WI38 (cell line): ENCODE measurements around the gene NFKBIA.

ENCODE experiments used
- H3K4me3 ChIP-seq: 2 replicates; pipeline ENCODE4 v1.5.1; 2011; ENCODE audit warnings: low read depth, mild to moderate bottlenecking, control low read depth, low read length
- TF ChIP-seq, protein P1 (sequence below): IDR thresholded peaks from 2 replicates; pipeline ENCODE4 v1.5.1; 2012; ENCODE audit warnings: low read depth, mild to moderate bottlenecking, control low read depth, low read length

NFKBIA gene

DNA sequence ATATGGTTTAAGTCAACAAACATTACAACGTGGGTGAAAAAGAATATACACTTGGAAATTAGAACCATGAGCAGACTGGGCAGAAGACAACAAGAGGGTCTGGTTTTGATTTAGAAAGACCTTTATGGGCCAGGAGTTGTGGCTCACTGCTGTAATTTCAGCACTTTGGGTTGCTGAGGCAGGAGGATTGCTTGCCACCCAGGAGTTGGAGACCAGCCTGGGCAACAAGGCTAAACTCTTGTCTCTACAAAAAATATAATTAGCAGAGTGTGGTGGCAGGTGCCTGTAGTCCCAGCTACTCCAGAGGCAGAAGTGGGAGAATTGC is 2.7 kb upstream of the NFKBIA start:
- no peak overlapping the region for H3K4me3 ChIP-seq
- TF ChIP-seq, protein P1, sequence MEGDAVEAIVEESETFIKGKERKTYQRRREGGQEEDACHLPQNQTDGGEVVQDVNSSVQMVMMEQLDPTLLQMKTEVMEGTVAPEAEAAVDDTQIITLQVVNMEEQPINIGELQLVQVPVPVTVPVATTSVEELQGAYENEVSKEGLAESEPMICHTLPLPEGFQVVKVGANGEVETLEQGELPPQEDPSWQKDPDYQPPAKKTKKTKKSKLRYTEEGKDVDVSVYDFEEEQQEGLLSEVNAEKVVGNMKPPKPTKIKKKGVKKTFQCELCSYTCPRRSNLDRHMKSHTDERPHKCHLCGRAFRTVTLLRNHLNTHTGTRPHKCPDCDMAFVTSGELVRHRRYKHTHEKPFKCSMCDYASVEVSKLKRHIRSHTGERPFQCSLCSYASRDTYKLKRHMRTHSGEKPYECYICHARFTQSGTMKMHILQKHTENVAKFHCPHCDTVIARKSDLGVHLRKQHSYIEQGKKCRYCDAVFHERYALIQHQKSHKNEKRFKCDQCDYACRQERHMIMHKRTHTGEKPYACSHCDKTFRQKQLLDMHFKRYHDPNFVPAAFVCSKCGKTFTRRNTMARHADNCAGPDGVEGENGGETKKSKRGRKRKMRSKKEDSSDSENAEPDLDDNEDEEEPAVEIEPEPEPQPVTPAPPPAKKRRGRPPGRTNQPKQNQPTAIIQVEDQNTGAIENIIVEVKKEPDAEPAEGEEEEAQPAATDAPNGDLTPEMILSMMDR, result peak; percentile 2; the same call in 1 of the 2 replicates

DNA sequence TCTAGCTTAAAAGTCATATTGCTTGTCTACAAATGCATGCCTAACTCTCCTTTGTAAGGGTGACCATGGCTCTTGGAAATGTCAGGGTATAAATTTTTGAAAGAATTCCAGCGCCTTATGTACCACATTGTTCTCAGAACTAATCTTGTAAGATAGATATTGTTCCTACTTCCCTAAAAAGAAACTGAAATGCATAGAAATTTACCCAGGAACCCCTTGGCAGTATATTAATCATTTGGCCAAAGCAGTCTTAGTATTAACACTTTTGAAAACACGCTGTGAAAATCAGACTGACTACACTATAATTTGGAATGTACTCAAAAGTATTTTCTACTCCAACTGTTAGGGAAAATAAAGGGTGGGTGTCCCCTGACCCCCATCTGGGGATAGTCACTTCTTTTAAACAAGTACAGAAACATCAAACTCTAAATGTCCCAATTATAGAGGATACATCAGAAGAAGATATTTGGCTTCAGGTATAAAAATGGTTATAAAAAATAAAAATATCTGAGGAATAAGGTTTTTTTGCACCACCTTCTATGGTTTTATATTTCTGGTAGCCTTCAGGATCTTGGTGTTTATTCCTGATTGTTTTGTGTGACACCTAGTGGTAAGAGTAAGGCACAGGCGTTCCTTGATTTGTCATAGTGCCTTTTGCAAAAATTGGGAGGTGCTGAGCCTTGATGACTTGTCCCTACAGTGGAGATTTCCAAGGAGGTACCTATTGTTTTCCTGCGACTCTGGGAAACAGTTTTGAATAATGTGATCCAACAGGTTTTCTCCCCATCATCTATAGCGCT is 2.2 kb upstream of the NFKBIA start:
- H3K4me3 ChIP-seq, result no peak overlapping the region
- TF ChIP-seq, protein P1, result peak; percentile 69

DNA sequence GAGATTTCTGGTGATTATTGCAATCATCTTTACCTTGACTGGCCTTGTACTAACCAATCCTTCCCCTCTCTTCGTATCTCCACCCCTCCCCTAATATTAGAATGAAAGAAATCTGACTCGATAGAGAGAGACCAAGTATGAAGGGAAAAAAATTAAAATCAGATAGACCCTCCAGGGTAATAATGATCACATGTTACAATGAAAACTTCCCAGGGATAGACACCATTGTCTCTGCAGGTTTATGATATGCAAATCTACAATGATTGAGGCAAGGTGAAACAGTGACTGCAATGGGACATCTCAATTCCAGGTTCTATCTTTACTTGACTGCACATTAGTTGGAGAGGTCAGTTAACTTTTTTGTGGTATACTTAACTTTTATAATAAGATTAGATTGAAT is 1.5 kb upstream of the NFKBIA start:
- H3K4me3 ChIP-seq, result no peak overlapping the region
- TF ChIP-seq, protein P1, result no peak

DNA sequence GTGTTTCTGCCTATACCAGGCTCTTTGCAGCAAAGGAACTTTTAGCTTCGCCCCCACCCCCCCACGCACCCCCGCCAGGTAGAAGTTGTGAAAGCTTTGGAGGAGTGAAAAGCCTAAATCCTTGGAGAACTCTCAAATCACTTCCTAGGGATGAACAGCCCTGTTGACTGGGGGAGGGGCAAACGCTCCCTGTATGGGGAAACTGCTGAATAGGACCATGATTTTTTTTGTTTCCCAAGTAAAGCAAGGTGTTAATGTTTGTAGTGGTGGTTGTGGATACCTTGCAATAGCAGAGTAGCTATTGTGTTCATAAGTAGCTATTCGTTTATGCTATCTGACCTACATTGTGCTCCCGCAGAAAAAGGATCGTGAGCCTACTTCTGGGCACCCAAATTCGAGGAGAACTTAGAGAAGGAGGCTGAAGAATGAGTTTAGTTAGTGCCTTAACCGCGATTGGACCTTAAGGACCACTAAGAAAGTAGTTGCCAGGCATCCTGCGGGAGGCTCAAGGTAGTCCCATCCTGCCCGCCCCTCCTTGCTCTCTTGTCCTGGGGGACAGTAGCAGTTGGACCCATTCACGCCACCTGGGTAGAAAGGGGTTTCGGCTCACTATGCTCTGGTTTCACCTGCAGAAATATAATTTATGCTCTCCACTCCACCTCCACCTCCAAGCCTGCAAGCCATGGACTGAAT is 901 bp upstream of the NFKBIA start:
- TF ChIP-seq, protein P1, result no peak
- H3K4me3 ChIP-seq, result peak overlapping the region; percentile 82

DNA sequence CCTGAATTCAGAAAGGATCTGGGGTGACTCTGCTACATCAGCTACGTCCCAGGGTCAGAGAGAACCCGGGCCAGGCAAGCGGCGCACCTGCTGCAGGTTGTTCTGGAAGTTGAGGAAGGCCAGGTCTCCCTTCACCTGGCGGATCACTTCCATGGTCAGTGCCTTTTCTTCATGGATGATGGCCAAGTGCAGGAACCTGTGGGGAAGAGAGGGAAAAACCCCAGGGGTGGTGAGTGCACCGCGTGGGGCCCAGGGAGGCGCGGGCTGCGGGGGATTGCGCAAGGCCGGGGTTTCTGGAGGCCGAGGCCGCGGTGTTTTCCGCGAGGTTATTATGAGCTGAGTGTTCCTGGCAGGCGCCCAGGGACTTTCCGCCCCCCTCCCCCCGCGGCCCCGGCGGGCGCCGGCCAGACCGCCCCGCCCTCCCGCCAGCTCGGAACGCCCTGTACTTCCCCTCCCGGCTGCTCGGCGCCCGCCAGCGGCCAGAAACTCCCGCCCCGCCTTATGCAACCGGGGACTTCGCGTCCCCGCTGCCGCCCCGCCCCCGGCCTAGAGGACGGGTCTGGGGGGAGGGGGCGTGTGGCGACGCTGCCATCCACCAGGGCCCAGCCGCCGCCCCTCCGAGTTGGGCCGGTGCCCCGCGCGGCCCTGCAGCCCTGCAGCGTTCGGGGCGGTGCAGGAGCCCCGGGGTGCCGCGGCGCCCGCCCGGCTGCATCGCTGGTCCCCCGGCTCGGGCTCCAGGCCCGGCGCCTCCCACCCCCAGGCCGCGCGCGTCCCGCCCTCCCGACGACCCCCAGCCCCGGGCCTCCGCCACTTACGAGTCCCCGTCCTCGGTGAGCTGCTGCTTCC is 723 bp downstream of the NFKBIA start:
- TF ChIP-seq, protein P1, result no peak

DNA sequence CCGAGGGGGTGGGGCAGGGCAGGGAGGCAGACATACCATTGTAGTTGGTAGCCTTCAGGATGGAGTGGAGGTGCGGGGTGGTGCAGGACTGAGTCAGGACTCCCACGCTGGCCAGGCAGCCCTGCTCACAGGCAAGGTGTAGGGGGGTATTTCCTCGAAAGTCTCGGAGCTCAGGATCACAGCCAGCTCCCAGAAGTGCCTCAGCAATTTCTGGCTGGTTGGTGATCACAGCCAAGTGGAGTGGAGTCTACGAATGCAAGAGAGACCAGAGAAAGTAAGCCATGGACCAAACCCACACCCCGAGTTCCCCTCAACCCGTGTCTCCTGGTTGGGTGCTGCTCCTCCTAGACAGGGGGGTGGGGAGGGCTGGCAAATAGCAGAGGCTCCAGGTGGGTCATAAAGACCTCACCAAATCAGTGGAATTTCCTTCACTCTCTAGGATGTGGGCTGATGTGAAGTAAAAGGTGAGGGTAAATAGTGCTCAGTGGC is 1.4 kb downstream of the NFKBIA start:
- H3K4me3 ChIP-seq, result peak overlapping the region; percentile 84
- TF ChIP-seq, protein P1, result no peak

More for the DNA sequence above, 723 bp downstream of the NFKBIA start:
- H3K4me3 ChIP-seq, result peak overlapping the region; percentile 84
